ENCODE data around the gene ANO1. TPM values are rescaled to one million over a fixed set of nuclear protein-coding genes. Genes with fewer than 3 reads are reported as not detected.

The ANO1 gene
- total RNA-seq, 4 donors from 2014 or later = 5.1 to 17.5 (median 14.5) TPM

GRCh38 chr11:70173018-70173417 is 94.9 kb downstream of the ANO1 start:
- Histone ChIP-seq H3K9me3 (no peaks in the 10 kb centered on the region), H3K4me1 (no peaks in the 10 kb centered on the region), H3K27ac (no peak overlapping the region), H3K4me3 (no peak overlapping the region), H3K36me3 (no peaks in the 10 kb centered on the region), H3K27me3 (peaks cover 0 to 10% (median 0%) of the 10 kb centered on the region in 4 donors)
- 90 to 95% methylated on average over 3 to 4 of the region's 4 CpGs for WGBS, 2 donors
- no peak for TF ChIP-seq POLR2A (IDR thresholded peaks at IDR 0.05)
- TF ChIP-seq, protein P1, sequence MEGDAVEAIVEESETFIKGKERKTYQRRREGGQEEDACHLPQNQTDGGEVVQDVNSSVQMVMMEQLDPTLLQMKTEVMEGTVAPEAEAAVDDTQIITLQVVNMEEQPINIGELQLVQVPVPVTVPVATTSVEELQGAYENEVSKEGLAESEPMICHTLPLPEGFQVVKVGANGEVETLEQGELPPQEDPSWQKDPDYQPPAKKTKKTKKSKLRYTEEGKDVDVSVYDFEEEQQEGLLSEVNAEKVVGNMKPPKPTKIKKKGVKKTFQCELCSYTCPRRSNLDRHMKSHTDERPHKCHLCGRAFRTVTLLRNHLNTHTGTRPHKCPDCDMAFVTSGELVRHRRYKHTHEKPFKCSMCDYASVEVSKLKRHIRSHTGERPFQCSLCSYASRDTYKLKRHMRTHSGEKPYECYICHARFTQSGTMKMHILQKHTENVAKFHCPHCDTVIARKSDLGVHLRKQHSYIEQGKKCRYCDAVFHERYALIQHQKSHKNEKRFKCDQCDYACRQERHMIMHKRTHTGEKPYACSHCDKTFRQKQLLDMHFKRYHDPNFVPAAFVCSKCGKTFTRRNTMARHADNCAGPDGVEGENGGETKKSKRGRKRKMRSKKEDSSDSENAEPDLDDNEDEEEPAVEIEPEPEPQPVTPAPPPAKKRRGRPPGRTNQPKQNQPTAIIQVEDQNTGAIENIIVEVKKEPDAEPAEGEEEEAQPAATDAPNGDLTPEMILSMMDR (IDR thresholded peaks at IDR 0.05) = no peak
- intact Hi-C loops (cut with DNase I) = no loop called here
- DNase-seq = no peak

- DNase-seq = no peak
- H3K4me1 ChIP-seq = no peaks in the 10 kb centered on the region
- no peak overlapping the region for H3K4me3 ChIP-seq
- TF ChIP-seq, protein P1 (IDR thresholded peaks at IDR 0.05) = no peak
- TF ChIP-seq POLR2A (IDR thresholded peaks at IDR 0.05) = no peak
- H3K27ac ChIP-seq = no peak overlapping the region
- no peaks in the 10 kb centered on the region for H3K27me3 ChIP-seq
- H3K9me3 ChIP-seq = no peaks in the 10 kb centered on the region
- intact Hi-C loops (cut with DNase I) = no loop called here
- WGBS, 2 donors = 86 to 90% methylated on average over 8 to 12 of the region's 17 CpGs
- H3K36me3 ChIP-seq = no peaks in the 10 kb centered on the region
Measured at GRCh38 chr11:70174547-70175235, 96.6 kb downstream of the ANO1 start.

DNA sequence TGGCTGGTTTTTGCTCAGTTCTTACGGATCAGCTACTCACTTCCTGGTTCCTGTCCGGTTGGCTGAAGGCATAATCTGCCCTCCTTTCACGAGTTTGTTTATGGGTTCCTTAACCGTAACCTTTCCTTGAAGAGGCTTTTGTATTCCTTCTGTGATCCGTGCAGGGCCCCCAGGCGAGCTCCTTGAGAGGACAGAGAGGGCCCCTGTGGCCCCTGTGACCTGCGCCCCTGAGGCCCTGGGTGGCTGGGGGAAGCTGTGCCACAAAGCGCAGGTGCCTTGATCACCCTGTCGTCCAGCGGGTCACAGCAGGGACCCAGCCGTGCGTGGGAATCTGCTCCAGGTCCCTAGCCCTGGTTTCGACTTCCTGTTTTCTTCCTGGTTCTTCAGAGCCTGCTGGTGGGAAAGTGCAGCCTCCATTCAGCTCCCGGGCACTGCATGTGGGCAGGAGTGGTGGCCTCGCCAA is 97.2 kb downstream of the ANO1 start:
- intact Hi-C loops (cut with DNase I) = no loop called here
- no peaks in the 10 kb centered on the region for H3K36me3 ChIP-seq
- TF ChIP-seq POLR2A (IDR thresholded peaks at IDR 0.05) = no peak
- 74 to 80% methylated on average over 1 to 10 of the region's 15 CpGs for whole genome bisulfite sequencing, 2 donors
- H3K27ac ChIP-seq = peak overlapping the region in 1 of 4 donors; percentile 4
- DNase-seq = no peak
- no peak overlapping the region for H3K4me3 ChIP-seq
- no peaks in the 10 kb centered on the region for H3K4me1 ChIP-seq
- H3K27me3 ChIP-seq = no peaks in the 10 kb centered on the region
- H3K9me3 ChIP-seq = no peaks in the 10 kb centered on the region

DNA sequence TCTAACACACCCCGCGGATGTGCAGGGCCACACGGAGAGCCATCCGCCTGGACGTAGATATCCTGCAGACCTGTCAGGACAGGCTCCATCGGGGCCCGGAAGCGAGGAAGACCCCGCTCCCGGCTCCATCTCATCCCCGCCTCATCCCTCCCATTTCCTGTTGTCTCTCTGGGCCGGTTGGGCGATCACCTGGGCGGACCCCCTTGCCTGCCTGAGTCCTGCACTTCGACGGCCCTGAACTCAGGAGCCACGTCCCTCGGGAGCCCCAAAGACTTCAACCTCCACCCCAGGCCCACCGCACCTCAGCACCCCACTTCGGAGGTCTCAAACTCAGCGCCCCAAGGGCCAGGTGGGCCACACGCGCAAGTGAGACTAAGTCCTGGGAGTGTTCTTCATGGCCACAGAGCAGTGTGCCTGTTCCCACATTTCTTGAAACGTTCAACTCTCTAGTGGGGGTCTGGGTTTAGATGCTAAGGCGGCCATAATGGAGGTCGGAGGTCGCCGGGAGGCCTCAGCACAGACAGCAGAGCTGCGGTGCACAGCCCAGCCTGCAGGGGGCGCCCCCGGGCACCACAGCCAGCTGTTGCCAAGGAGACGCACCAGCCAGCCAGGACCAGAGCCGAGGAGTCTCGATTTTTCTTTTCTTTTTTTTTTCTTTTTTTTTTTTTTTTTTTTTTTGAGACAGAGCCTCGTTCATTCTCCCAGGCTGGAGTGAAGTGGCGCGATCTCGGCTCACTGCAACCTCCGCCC is 99.0 kb downstream of the ANO1 start:
- 78 to 87% methylated on average over 12 to 38 of the region's 39 CpGs for WGBS, 2 donors
- no peak overlapping the region for H3K27ac ChIP-seq

DNA sequence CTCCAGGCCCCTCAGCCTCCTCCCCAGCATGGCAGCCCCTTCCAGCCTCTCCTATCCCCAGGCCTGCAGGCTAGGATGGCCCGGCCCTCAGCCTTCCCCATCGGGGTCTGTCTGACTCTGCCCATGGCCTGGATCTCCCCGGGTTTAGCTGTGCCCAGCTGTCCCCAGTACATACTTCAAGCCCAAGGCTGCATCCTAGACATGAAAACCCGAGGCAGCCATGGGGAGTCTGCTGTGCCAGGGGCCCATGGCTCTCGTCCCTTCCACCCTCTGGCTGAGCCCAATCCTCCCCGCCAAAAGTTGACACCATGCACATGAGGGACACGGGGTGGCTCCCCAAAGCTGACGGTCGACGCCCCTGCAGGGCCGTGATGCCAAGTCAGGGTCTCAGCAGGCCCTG is 102.8 kb downstream of the ANO1 start:
- no peaks in the 10 kb centered on the region for H3K9me3 ChIP-seq
- no peak for TF ChIP-seq POLR2A (IDR thresholded peaks at IDR 0.05)
- TF ChIP-seq, protein P1 (IDR thresholded peaks at IDR 0.05) = no peak
- no peak overlapping the region for H3K4me3 ChIP-seq
- peaks cover 7 to 20% (median 10%) of the 10 kb centered on the region in 3 donors for H3K4me1 ChIP-seq
- 100% methylated on average over 1 of the region's 11 CpGs; no CpG with 5 or more reads in 1 of the 2 donors for WGBS, 2 donors
- intact Hi-C loops (cut with DNase I) = no loop called here
- H3K36me3 ChIP-seq = no peaks in the 10 kb centered on the region
- DNase-seq = no peak
- no peak overlapping the region for H3K27ac ChIP-seq
- H3K27me3 ChIP-seq = peaks cover 0 to 5% (median 0%) of the 10 kb centered on the region in 4 donors

More for the DNA sequence above, 99.0 kb downstream of the ANO1 start:
- TF ChIP-seq, protein P1 (IDR thresholded peaks at IDR 0.05) = peak in 4 of 6 experiments; percentile 25 to 58 (median 40)
- TF ChIP-seq POLR2A (IDR thresholded peaks at IDR 0.05) = no peak
- DNase-seq = no peak
- Histone ChIP-seq H3K4me1 (no peaks in the 10 kb centered on the region), H3K27me3 (no peaks in the 10 kb centered on the region), H3K4me3 (no peak overlapping the region), H3K9me3 (no peaks in the 10 kb centered on the region), H3K36me3 (no peaks in the 10 kb centered on the region)
- intact Hi-C loops (cut with DNase I) = no loop called here
